Upper lobe of right lung (tissue), 1 donor: ENCODE results near the gene PCDHB12. TPM values are rescaled to one million over a fixed set of nuclear protein-coding genes. Genes with fewer than 3 reads are reported as not detected.
"Not testable (repeated sequence)": the region's sequence is repeated elsewhere in the genome, so short reads cannot be mapped to it uniquely, and the experiment has no call there.

Source experiments
- ATAC-seq: fragments of 200-7000 bp; cut with Tn5 transposase; one replicate; pipeline ENCODE4 v1.9.1; 2020; ENCODE audit warnings: mild to moderate bottlenecking, moderate library complexity
- DNase-seq: peaks from one replicate; pipeline ENCODE4 v3.0.0-alpha.2; 2020
- H3K27ac ChIP-seq: fragments of 200-600 bp; one replicate; pipeline ENCODE4 v1.8.0; 2022
- H3K27me3 ChIP-seq: fragments of 200-600 bp; one replicate; pipeline ENCODE4 v1.8.0; 2022; ENCODE audit warnings: mild to moderate bottlenecking
- H3K36me3 ChIP-seq: fragments of 200-600 bp; one replicate; pipeline ENCODE4 v1.8.0; 2022
- H3K4me1 ChIP-seq: fragments of 200-600 bp; one replicate; pipeline ENCODE4 v1.8.0; 2022
- H3K4me3 ChIP-seq: fragments of 200-600 bp; one replicate; pipeline ENCODE4 v1.8.0; 2022; ENCODE audit warnings: mild to moderate bottlenecking
- H3K9me3 ChIP-seq: fragments of 200-600 bp; one replicate; pipeline ENCODE4 v1.8.0; 2022
- CTCF ChIP-seq: fragments of 200-600 bp; IDR thresholded peaks from one replicate; pipeline ENCODE4 v1.8.0; 2022; ENCODE audit warnings: antibody characterized with exemption
- intact Hi-C: fragments of 100-400 bp; cut with DNase I; formaldehyde crosslinking; loops from one replicate; pipeline ENCODE4 v1.11.0; 2022
- total RNA-seq: library from RNA; stranded (reverse); fragmentation: NEBNext Ultra II Directional; extraction: Animal tissue kit (Norgen Biotek cat#: 25700); gene quantifications from one replicate; pipeline ENCODE4 v1.2.1, GENCODE V29; 2021
- donor health status: DM: no; HTN: yes; CAD: no; lungs with severe emphysema.

Gene PCDHB12
- total RNA-seq, 1 donor from 2014 or later: 2.8 TPM

- intact Hi-C loops: no loop called here
- Histone ChIP-seq H3K27me3 (no peaks in the 10 kb centered on the region), H3K9me3 (peaks cover 9% of the 10 kb centered on the region), H3K36me3 (no peaks in the 10 kb centered on the region), H3K27ac (no peak within 1 kb of the TSS), H3K4me3 (no peak within 1 kb of the TSS), H3K4me1 (no peaks in the 10 kb centered on the region)
- TF ChIP-seq CTCF: no peak
- ATAC-seq (no peak), DNase-seq (no peak)
Measured at GRCh38 chr5:141223112-141223783, 14.7 kb downstream of the PCDHB12 start, which contains the start of gene PCDHB14. TSS of gene PCDHB14 (plus strand) at chr5:141223343. CDS start at chr5:141223506, 163 bp downstream.

GRCh38 chr5:141224844-141225243 is 16.3 kb downstream of the PCDHB12 start:
- H3K9me3 ChIP-seq, intact Hi-C loops, DNase-seq, H3K4me3 ChIP-seq, H3K27me3 ChIP-seq, H3K36me3 ChIP-seq, H3K27ac ChIP-seq, ATAC-seq, H3K4me1 ChIP-seq: not testable (repeated sequence)

- H3K36me3 ChIP-seq, intact Hi-C loops, H3K4me3 ChIP-seq, H3K27me3 ChIP-seq, H3K27ac ChIP-seq, DNase-seq, H3K9me3 ChIP-seq, H3K4me1 ChIP-seq, ATAC-seq: not testable (repeated sequence)
Measured at GRCh38 chr5:141225421-141225820, 16.9 kb downstream of the PCDHB12 start.

GRCh38 chr5:141234109-141234667 is 25.7 kb downstream of the PCDHB12 start:
- DNase-seq: no peak
- intact Hi-C loops: no loop called here
- H3K4me3 ChIP-seq: peak overlapping the region; percentile 18

GRCh38 chr5:141235922-141236321 is 27.4 kb downstream of the PCDHB12 start:
- DNase-seq, H3K27ac ChIP-seq, H3K36me3 ChIP-seq, H3K27me3 ChIP-seq, ATAC-seq, H3K4me3 ChIP-seq, H3K4me1 ChIP-seq, intact Hi-C loops: not testable (repeated sequence)
- H3K9me3 ChIP-seq: peaks cover 55% of the 10 kb centered on the region

More at GRCh38 chr5:141234109-141234667, 25.7 kb downstream of the PCDHB12 start:
- no peak for ATAC-seq
- peak; percentile 19 for TF ChIP-seq CTCF
- Histone ChIP-seq H3K27ac (no peak overlapping the region), H3K27me3 (no peaks in the 10 kb centered on the region), H3K36me3 (no peaks in the 10 kb centered on the region), H3K9me3 (peaks cover 46% of the 10 kb centered on the region), H3K4me1 (no peaks in the 10 kb centered on the region)

GRCh38 chr5:141236516-141237313 is 28.2 kb downstream of the PCDHB12 start:
- no peaks in the 10 kb centered on the region for H3K27me3 ChIP-seq
- no peak for DNase-seq
- peaks cover 55% of the 10 kb centered on the region for H3K9me3 ChIP-seq
- no peaks in the 10 kb centered on the region for H3K36me3 ChIP-seq
- no peak overlapping the region for H3K4me3 ChIP-seq
- intact Hi-C loops: no loop called here
- no peaks in the 10 kb centered on the region for H3K4me1 ChIP-seq
- no peak overlapping the region for H3K27ac ChIP-seq
- ATAC-seq: no peak
- no peak for TF ChIP-seq CTCF

GRCh38 chr5:141241496-141241895 is 33.0 kb downstream of the PCDHB12 start:
- Histone ChIP-seq H3K9me3 (peaks cover 74% of the 10 kb centered on the region), H3K4me1 (no peaks in the 10 kb centered on the region), H3K36me3 (no peaks in the 10 kb centered on the region), H3K4me3 (no peak overlapping the region), H3K27me3 (no peaks in the 10 kb centered on the region), H3K27ac (no peak overlapping the region)
- TF ChIP-seq CTCF: no peak
- DNase-seq (no peak), ATAC-seq (no peak)
- intact Hi-C loops: no loop called here
